Loucy (cell line): Measurements from ENCODE around the gene NEDD4L.

Experiments
- H2AFZ ChIP-seq: fragments of 200-600 bp; sonication (generic); 2 replicates; pipeline ENCODE4 v1.6.0; 2016; ENCODE audit warnings: antibody characterized with exemption, mild to moderate bottlenecking, low read length, moderate library complexity
- H3F3A ChIP-seq: fragments of 200-600 bp; 2 replicates; pipeline ENCODE4 v1.6.0; 2016; ENCODE audit warnings: antibody characterized with exemption, low read depth, mild to moderate bottlenecking
- H3K27me3 ChIP-seq: fragments of 200-600 bp; sonication (generic); 2 replicates; pipeline ENCODE4 v1.6.1; 2014; ENCODE audit warnings: low read length, mild to moderate bottlenecking; ENCODE audit not compliant: insufficient read depth, poor library complexity, severe bottlenecking
- H3K36me3 ChIP-seq: fragments of 200-600 bp; sonication (generic); 2 replicates; pipeline ENCODE4 v1.6.1; 2016; ENCODE audit warnings: low read length; ENCODE audit not compliant: insufficient read depth
- H3K4me1 ChIP-seq: fragments of 200-600 bp; sonication (generic); 2 replicates; pipeline ENCODE4 v1.5.1; 2014; ENCODE audit warnings: low read length, mild to moderate bottlenecking; ENCODE audit not compliant: insufficient read depth, poor library complexity, severe bottlenecking
- H3K4me2 ChIP-seq: fragments of 200-600 bp; sonication (generic); 2 replicates; pipeline ENCODE4 v1.6.0; 2014; ENCODE audit warnings: antibody characterized with exemption, low read length, low read depth, mild to moderate bottlenecking; ENCODE audit not compliant: poor library complexity, severe bottlenecking
- H3K4me3 ChIP-seq: fragments of 200-600 bp; sonication (generic); 2 replicates; pipeline ENCODE4 v1.5.1; 2014; ENCODE audit warnings: low read length, mild to moderate bottlenecking, mixed read lengths; ENCODE audit not compliant: poor library complexity, severe bottlenecking
- H3K79me2 ChIP-seq: fragments of 200-600 bp; sonication (generic); 2 replicates; pipeline ENCODE4 v1.6.1; 2014; ENCODE audit warnings: low read length; ENCODE audit not compliant: insufficient read depth
- H3K9ac ChIP-seq: fragments of 200-600 bp; sonication (generic); 2 replicates; pipeline ENCODE4 v1.6.0; 2014; ENCODE audit warnings: mild to moderate bottlenecking, low read depth, low read length, moderate library complexity; ENCODE audit not compliant: poor library complexity, severe bottlenecking
- H3K9me2 ChIP-seq: fragments of 200-600 bp; sonication (generic); replicated peaks from 2 replicates; pipeline ENCODE4 v1.6.1; 2016; ENCODE audit warnings: low read depth, low read length, mixed read lengths
- H3K9me3 ChIP-seq: fragments of 200-600 bp; sonication (generic); 2 replicates; pipeline ENCODE4 v1.6.1; 2014; ENCODE audit warnings: mild to moderate bottlenecking, antibody characterized with exemption, low read length, low read depth; ENCODE audit not compliant: insufficient read depth
- H4K20me1 ChIP-seq: fragments of 200-600 bp; sonication (generic); 2 replicates; pipeline ENCODE4 v1.6.0; 2014; ENCODE audit warnings: antibody characterized with exemption, low read length, mild to moderate bottlenecking; ENCODE audit not compliant: insufficient read depth, poor library complexity, severe bottlenecking
- CTCF ChIP-seq: fragments of 200-600 bp; sonication (generic); conservative IDR thresholded peaks from 2 replicates; pipeline ENCODE4 v1.5.1; 2014; ENCODE audit warnings: mild to moderate bottlenecking, antibody characterized with exemption, low read length
- EZH2phosphoT487 ChIP-seq: fragments of 200-600 bp; IDR thresholded peaks from 2 replicates; pipeline ENCODE4 v1.6.1; 2018; ENCODE audit warnings: antibody characterized with exemption, mild to moderate bottlenecking, moderate library complexity, borderline replicate concordance

The NEDD4L gene

GRCh38 chr18:58272779-58273435 is 228.9 kb downstream of the NEDD4L start:
- Histone ChIP-seq H3K27me3 (no peaks in the 10 kb centered on the region), H3F3A (no peaks in the 10 kb centered on the region), H3K9me3 (no peaks in the 10 kb centered on the region), H4K20me1 (no peaks in the 10 kb centered on the region), H3K9ac (no peak overlapping the region), H3K36me3 (no peaks in the 10 kb centered on the region), H2AFZ (no peak overlapping the region), H3K9me2 (no peaks in the 10 kb centered on the region), H3K79me2 (no peaks in the 10 kb centered on the region), H3K4me2 (peak overlapping the region; percentile 58), H3K4me3 (peak overlapping the region; percentile 17), H3K4me1 (peaks cover 47% of the 10 kb centered on the region)
- TF ChIP-seq CTCF = no peak
- TF ChIP-seq EZH2phosphoT487 = no peak

GRCh38 chr18:58275176-58275575 is 231.2 kb downstream of the NEDD4L start:
- H3K9me3 ChIP-seq = no peaks in the 10 kb centered on the region
- no peaks in the 10 kb centered on the region for H3K79me2 ChIP-seq
- no peaks in the 10 kb centered on the region for H3F3A ChIP-seq

GRCh38 chr18:58276789-58277739 is 233.0 kb downstream of the NEDD4L start:
- no peak for TF ChIP-seq CTCF
- no peak for TF ChIP-seq EZH2phosphoT487
- Histone ChIP-seq H3K4me2 (no peak overlapping the region), H4K20me1 (no peaks in the 10 kb centered on the region), H3K9me2 (no peaks in the 10 kb centered on the region), H3F3A (no peaks in the 10 kb centered on the region), H3K27me3 (no peaks in the 10 kb centered on the region), H3K4me1 (peaks cover 24% of the 10 kb centered on the region), H3K9me3 (no peaks in the 10 kb centered on the region), H3K4me3 (no peak overlapping the region), H3K36me3 (no peaks in the 10 kb centered on the region), H3K9ac (no peak overlapping the region), H3K79me2 (no peaks in the 10 kb centered on the region), H2AFZ (no peak overlapping the region)

More at GRCh38 chr18:58275176-58275575, 231.2 kb downstream of the NEDD4L start:
- no peak overlapping the region for H3K4me2 ChIP-seq
- no peaks in the 10 kb centered on the region for H3K36me3 ChIP-seq
- H3K27me3 ChIP-seq = no peaks in the 10 kb centered on the region
- no peaks in the 10 kb centered on the region for H4K20me1 ChIP-seq
- TF ChIP-seq CTCF = no peak
- TF ChIP-seq EZH2phosphoT487 = no peak
- H3K9ac ChIP-seq = no peak overlapping the region
- no peak overlapping the region for H2AFZ ChIP-seq
- no peak overlapping the region for H3K4me3 ChIP-seq
- peaks cover 43% of the 10 kb centered on the region for H3K4me1 ChIP-seq
- no peaks in the 10 kb centered on the region for H3K9me2 ChIP-seq
